HepG2 (cell line): ENCODE data around the gene TAS1R3. TPM values are rescaled to one million over a fixed set of nuclear protein-coding genes. Genes with fewer than 3 reads are reported as not detected.

Source experiments
- ELF3 ChIP-seq: IDR thresholded peaks from 2 replicates; pipeline ENCODE4 v1.6.1; 2016; ENCODE audit warnings: missing genetic modification reagents, missing compliant biosample characterization
- HMGXB4 ChIP-seq, 2 experiments: sonication (generic) in 1 of 2; formaldehyde crosslinking in 1 of 2; IDR thresholded peaks; 2 replicates each; pipeline versions ENCODE4 v1.4.0 to v1.6.1; 2018 to 2020; ENCODE audit warnings: missing genetic modification reagents in 2 of 2, borderline replicate concordance in 1 of 2, low read depth in 1 of 2, mild to moderate bottlenecking in 1 of 2, missing biosample characterization in 1 of 2
- MTA3 ChIP-seq: sonication (generic); formaldehyde crosslinking; IDR thresholded peaks from 2 replicates; pipeline ENCODE4 v1.4.0; 2020; ENCODE audit warnings: missing genetic modification reagents
- MYC ChIP-seq: sonication (generic); formaldehyde crosslinking; IDR thresholded peaks from 2 replicates; pipeline ENCODE4 v1.9.0; 2021; ENCODE audit warnings: missing genetic modification reagents, borderline replicate concordance
- PTBP1 ChIP-seq: fragments of 200-400 bp; formaldehyde crosslinking; IDR thresholded peaks from 2 replicates; pipeline ENCODE4 v1.6.1; 2018; ENCODE audit warnings: low read length, low read depth; ENCODE audit not compliant: poor library complexity, severe bottlenecking
- RBM39 ChIP-seq: fragments of 200-400 bp; formaldehyde crosslinking; IDR thresholded peaks from one replicate; pipeline ENCODE4 v1.6.1; 2018; ENCODE audit warnings: antibody characterized with exemption, mild to moderate bottlenecking, low read depth, low read length; ENCODE audit not compliant: poor library complexity, severe bottlenecking
- RCOR2 ChIP-seq: IDR thresholded peaks from 2 replicates; pipeline ENCODE4 v1.6.1; 2016; ENCODE audit warnings: missing biosample characterization, missing genetic modification reagents
- TEAD3 ChIP-seq: optimal IDR thresholded peaks from 2 replicates; pipeline ENCODE3; 2016; ENCODE audit warnings: borderline replicate concordance
- WIZ ChIP-seq: sonication (generic); formaldehyde crosslinking; IDR thresholded peaks from 2 replicates; pipeline ENCODE4 v1.5.1; 2020; ENCODE audit warnings: mild to moderate bottlenecking, missing genetic modification reagents
- ZBTB44 ChIP-seq: sonication (generic); formaldehyde crosslinking; IDR thresholded peaks from 2 replicates; pipeline ENCODE4 v1.4.0; 2020; ENCODE audit warnings: missing genetic modification reagents
- ZNF180 ChIP-seq: sonication (generic); formaldehyde crosslinking; IDR thresholded peaks from 2 replicates; pipeline ENCODE4 v1.4.0; 2020; ENCODE audit warnings: low read depth, missing genetic modification reagents, borderline replicate concordance
- ZNF264 ChIP-seq: sonication (generic); formaldehyde crosslinking; IDR thresholded peaks from 2 replicates; pipeline ENCODE4 v1.4.0; 2020; ENCODE audit warnings: missing genetic modification reagents
- ZSCAN31 ChIP-seq: sonication (generic); formaldehyde crosslinking; IDR thresholded peaks from 2 replicates; pipeline ENCODE4 v1.5.0; 2020; ENCODE audit warnings: low read depth, mild to moderate bottlenecking, missing genetic modification reagents
- polyA plus RNA-seq, 8 experiments: library from polyadenylated mRNA; depleted of rRNA in 3 of 8; stranded (reverse) in 7 of 8; unstranded in 1 of 8; fragments of >200 nt; fragmentation: Illumina TruSeq in 4 of 8; extraction: Trizol in 4 of 8; gene quantifications; 2 replicates each; pipeline versions ENCODE4 v1.2.1 to v1.2.3, GENCODE V29; 2011 to 2016; ENCODE audit warnings: low read depth in 4 of 8, missing spikeins in 1 of 8, mixed read lengths in 1 of 8; ENCODE audit not compliant: insufficient read depth in 1 of 8
- total RNA-seq, 5 experiments: library from RNA; depleted of rRNA; stranded (reverse); fragments of >200 nt; fragmentation: Illumina TruSeq; extraction: Trizol; gene quantifications; 2 replicates each; pipeline ENCODE4 v1.2.3, GENCODE V29; 2016; ENCODE audit warnings: low read depth in 1 of 5
- TF ChIP-seq, protein P1 (sequence below): sonication (generic); formaldehyde crosslinking; IDR thresholded peaks from 2 replicates; pipeline ENCODE4 v1.5.0; 2020; ENCODE audit warnings: mild to moderate bottlenecking, missing genetic modification reagents
- TF ChIP-seq, protein P2 (sequence below): sonication (generic); formaldehyde crosslinking; IDR thresholded peaks from 2 replicates; pipeline ENCODE4 v1.5.0; 2020; ENCODE audit warnings: missing genetic modification reagents
- TF ChIP-seq, protein P3 (sequence below): sonication (generic); formaldehyde crosslinking; IDR thresholded peaks from 2 replicates; pipeline ENCODE4 v1.4.0; 2020; ENCODE audit warnings: missing genetic modification reagents

Gene TAS1R3
- total and polyA plus RNA-seq, 2 of the 13 experiments (the other 11 are each of a cell fraction or from before 2014, with no cell fraction given), result 0.13 to 0.15 TPM

- TF ChIP-seq, protein P1, sequence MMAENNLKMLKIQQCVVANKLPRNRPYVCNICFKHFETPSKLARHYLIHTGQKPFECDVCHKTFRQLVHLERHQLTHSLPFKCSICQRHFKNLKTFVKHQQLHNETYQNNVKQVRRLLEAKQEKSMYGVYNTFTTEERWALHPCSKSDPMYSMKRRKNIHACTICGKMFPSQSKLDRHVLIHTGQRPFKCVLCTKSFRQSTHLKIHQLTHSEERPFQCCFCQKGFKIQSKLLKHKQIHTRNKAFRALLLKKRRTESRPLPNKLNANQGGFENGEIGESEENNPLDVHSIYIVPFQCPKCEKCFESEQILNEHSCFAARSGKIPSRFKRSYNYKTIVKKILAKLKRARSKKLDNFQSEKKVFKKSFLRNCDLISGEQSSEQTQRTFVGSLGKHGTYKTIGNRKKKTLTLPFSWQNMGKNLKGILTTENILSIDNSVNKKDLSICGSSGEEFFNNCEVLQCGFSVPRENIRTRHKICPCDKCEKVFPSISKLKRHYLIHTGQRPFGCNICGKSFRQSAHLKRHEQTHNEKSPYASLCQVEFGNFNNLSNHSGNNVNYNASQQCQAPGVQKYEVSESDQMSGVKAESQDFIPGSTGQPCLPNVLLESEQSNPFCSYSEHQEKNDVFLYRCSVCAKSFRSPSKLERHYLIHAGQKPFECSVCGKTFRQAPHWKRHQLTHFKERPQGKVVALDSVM (CRISPR knock-in tag), result peak; percentile 62
- TF ChIP-seq, protein P2, sequence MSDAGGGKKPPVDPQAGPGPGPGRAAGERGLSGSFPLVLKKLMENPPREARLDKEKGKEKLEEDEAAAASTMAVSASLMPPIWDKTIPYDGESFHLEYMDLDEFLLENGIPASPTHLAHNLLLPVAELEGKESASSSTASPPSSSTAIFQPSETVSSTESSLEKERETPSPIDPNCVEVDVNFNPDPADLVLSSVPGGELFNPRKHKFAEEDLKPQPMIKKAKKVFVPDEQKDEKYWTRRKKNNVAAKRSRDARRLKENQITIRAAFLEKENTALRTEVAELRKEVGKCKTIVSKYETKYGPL, result no peak
- TF ChIP-seq WIZ (CRISPR knock-in tag), result no peak; the same call in 1 of the 2 replicates
- no peak for TF ChIP-seq RCOR2 (CRISPR knock-in tag)
- peak; percentile 98 to 99 for TF ChIP-seq HMGXB4 (CRISPR knock-in tag; IDR thresholded peaks at IDR 0.05; ENCODE audit: borderline replicate concordance in 1 of 2, low read depth in 1 of 2)
- TF ChIP-seq RBM39, result peak; percentile 92
- TF ChIP-seq ZNF264 (CRISPR knock-in tag), result peak; percentile 87
- TF ChIP-seq ELF3, result peak; percentile 82
- no peak for TF ChIP-seq MTA3 (CRISPR knock-in tag)
- peak; percentile 66; the same call in 1 of the 2 replicates for TF ChIP-seq ZBTB44 (CRISPR knock-in tag)
- TF ChIP-seq PTBP1, result no peak
- TF ChIP-seq MYC, result peak; percentile 90
- TF ChIP-seq, protein P3, sequence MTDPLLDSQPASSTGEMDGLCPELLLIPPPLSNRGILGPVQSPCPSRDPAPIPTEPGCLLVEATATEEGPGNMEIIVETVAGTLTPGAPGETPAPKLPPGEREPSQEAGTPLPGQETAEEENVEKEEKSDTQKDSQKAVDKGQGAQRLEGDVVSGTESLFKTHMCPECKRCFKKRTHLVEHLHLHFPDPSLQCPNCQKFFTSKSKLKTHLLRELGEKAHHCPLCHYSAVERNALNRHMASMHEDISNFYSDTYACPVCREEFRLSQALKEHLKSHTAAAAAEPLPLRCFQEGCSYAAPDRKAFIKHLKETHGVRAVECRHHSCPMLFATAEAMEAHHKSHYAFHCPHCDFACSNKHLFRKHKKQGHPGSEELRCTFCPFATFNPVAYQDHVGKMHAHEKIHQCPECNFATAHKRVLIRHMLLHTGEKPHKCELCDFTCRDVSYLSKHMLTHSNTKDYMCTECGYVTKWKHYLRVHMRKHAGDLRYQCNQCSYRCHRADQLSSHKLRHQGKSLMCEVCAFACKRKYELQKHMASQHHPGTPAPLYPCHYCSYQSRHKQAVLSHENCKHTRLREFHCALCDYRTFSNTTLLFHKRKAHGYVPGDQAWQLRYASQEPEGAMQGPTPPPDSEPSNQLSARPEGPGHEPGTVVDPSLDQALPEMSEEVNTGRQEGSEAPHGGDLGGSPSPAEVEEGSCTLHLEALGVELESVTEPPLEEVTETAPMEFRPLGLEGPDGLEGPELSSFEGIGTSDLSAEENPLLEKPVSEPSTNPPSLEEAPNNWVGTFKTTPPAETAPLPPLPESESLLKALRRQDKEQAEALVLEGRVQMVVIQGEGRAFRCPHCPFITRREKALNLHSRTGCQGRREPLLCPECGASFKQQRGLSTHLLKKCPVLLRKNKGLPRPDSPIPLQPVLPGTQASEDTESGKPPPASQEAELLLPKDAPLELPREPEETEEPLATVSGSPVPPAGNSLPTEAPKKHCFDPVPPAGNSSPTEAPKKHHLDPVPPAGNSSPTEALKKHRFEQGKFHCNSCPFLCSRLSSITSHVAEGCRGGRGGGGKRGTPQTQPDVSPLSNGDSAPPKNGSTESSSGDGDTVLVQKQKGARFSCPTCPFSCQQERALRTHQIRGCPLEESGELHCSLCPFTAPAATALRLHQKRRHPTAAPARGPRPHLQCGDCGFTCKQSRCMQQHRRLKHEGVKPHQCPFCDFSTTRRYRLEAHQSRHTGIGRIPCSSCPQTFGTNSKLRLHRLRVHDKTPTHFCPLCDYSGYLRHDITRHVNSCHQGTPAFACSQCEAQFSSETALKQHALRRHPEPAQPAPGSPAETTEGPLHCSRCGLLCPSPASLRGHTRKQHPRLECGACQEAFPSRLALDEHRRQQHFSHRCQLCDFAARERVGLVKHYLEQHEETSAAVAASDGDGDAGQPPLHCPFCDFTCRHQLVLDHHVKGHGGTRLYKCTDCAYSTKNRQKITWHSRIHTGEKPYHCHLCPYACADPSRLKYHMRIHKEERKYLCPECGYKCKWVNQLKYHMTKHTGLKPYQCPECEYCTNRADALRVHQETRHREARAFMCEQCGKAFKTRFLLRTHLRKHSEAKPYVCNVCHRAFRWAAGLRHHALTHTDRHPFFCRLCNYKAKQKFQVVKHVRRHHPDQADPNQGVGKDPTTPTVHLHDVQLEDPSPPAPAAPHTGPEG (CRISPR knock-in tag), result peak; percentile 91
- no peak for TF ChIP-seq ZNF180
- peak; percentile 87; the same call in 1 of the 2 replicates for TF ChIP-seq ZSCAN31 (CRISPR knock-in tag)
- TF ChIP-seq TEAD3 (CRISPR knock-in tag), result peak; percentile 82
Measured at GRCh38 chr1:1374929-1375662, 44.0 kb downstream of the TAS1R3 start, which contains the start of gene AURKAIP1 (continued).
